Measurements from ENCODE around the gene GALP.

- peak; percentile 10; the same call in 1 of the 2 replicates for TF ChIP-seq SIN3A (IDR thresholded peaks at IDR 0.05; ENCODE audit: borderline replicate concordance, insufficient read depth, low read length)
- no peak for TF ChIP-seq TAF1 (IDR thresholded peaks at IDR 0.05; ENCODE audit: borderline replicate concordance, insufficient read depth, low read length)
- TF ChIP-seq REST (IDR thresholded peaks at IDR 0.05; ENCODE audit: insufficient read depth in 1 of 2, low read depth in 2 of 2, low read length in 2 of 2): 0 out of 4 replicates have a peak, but pooled peaks of 1 of the 2 experiments have one; percentile 29
- TF ChIP-seq POLR2AphosphoS5 (IDR thresholded peaks at IDR 0.05; ENCODE audit: low read depth, low read length): no peak
These were observed 5.5 kb upstream of the GALP start for GRCh38 chr19:56170261-56170660.

All from PFSK-1 (cell line).